Adrenal gland (tissue), 12 donors: ENCODE data around the gene ASB11. TPM values are rescaled to one million over a fixed set of nuclear protein-coding genes. Genes with fewer than 3 reads are reported as not detected.

ENCODE experiments used
- DNase-seq, 7 donors: peaks; one replicate each; pipeline ENCODE4 v3.0.0-alpha.2; 2019 to 2020
- H3K27ac ChIP-seq, 5 donors: fragments of 200-600 bp; sonication (generic) in 4 of 5; 1 replicate in 3 of 5; 2 replicates in 2 of 5; pipeline versions ENCODE4 v1.5.1 to v1.8.0; 2016 to 2020; ENCODE audit warnings: mild to moderate bottlenecking in 1 of 5
- H3K27me3 ChIP-seq: fragments of 200-600 bp; 2 replicates; pipeline ENCODE4 v1.8.0; 2021
- H3K36me3 ChIP-seq, 2 donors: fragments of 200-600 bp; replicated peaks in 1 of 2; 1 replicate in 1 of 2; 2 replicates in 1 of 2; pipeline versions ENCODE4 v1.5.1 to v1.8.0; 2018 to 2022
- H3K4me1 ChIP-seq, 2 donors: fragments of 200-600 bp; replicated peaks in 1 of 2; 1 replicate in 1 of 2; 2 replicates in 1 of 2; pipeline versions ENCODE4 v1.5.1 to v1.8.0; 2018 to 2021
- H3K4me3 ChIP-seq, 4 donors: fragments of 200-600 bp; sonication (generic) in 3 of 4; one replicate each; pipeline ENCODE4 v1.5.1; 2016 to 2018
- H3K9me3 ChIP-seq, 3 donors: fragments of 200-600 bp; sonication (generic) in 1 of 3; replicated peaks in 1 of 3; 1 replicate in 2 of 3; 2 replicates in 1 of 3; pipeline versions ENCODE4 v1.5.1 to v1.8.0; 2016 to 2021
- CTCF ChIP-seq, 6 experiments: fragments of 450-650 bp in 4 of 6; fragments of 200-600 bp in 2 of 6; sonication (generic) in 1 of 6; IDR thresholded peaks; 1 replicate in 5 of 6; 2 replicates in 1 of 6; pipeline versions ENCODE4 v1.5.1 to v1.8.0; 2016 to 2021; ENCODE audit warnings: antibody characterized with exemption in 6 of 6, mild to moderate bottlenecking in 2 of 6, moderate library complexity in 1 of 6
- POLR2A ChIP-seq, 2 donors: fragments of 450-650 bp; IDR thresholded peaks; one replicate each; pipeline ENCODE4 v1.6.1; 2017; ENCODE audit warnings: antibody characterized with exemption in 2 of 2, mild to moderate bottlenecking in 2 of 2, moderate library complexity in 1 of 2
- WGBS, 4 donors: extraction: QIAGEN DNeasy Blood & Tissue Kit in 2 of 4; methylation state at CpG; one replicate each; pipeline versions ENCODE4 v1.1.5 to v1.1.7; 2013 to 2017; 5-methylcytosine and 5-hydroxymethylcytosine counted together
- intact Hi-C, 2 donors: fragments of 100-400 bp; cut with DNase I; formaldehyde crosslinking; loops; one replicate each; pipeline versions ENCODE4 v1.14.1 to v1.15.0; 2022 to 2023
- polyA plus RNA-seq, 3 donors: library from polyadenylated mRNA; stranded (reverse); fragments of 200-250 nt in 2 of 3; fragments of 350-450 nt in 1 of 3; fragmentation: Illumina TruSeq in 1 of 3; extraction: RNeasy Lipid Tissue Mini Kit (QIAGEN cat#74804) in 1 of 3; gene quantifications; one replicate each; pipeline ENCODE4 v1.2.3, GENCODE V29; 2013 to 2014
- total RNA-seq, 9 donors: library from RNA; depleted of rRNA in 4 of 9; stranded (reverse); fragments of >200 nt in 4 of 9; fragments of 120-200 nt in 1 of 9; fragmentation: NEBNext Ultra II Directional in 1 of 9; extraction: Animal tissue kit (Norgen Biotek cat#: 25700) in 1 of 9; gene quantifications; one replicate each; pipeline versions ENCODE4 v1.1.0 to v1.2.4, GENCODE V29; 2013 to 2023
- donor health status: healthy with polysubstance abuse.
- donor health status: Bipolar disorder and iron deficiency.
- donor health status: DM: yes; HTN: yes; CAD: no.
- donor health status: DM: no; HTN: no; CAD: no.
- donor health status: DM: no; HTN: no; CAD: no.
- donor health status: DM: yes; HTN: yes; CAD: no.

ASB11 gene
- total and polyA plus RNA-seq, 12 donors: 0.14 TPM; not detected in 11

GRCh38 chrX:15350329-15350996, 35.0 kb upstream of the ASB11 start:
- Histone ChIP-seq H3K36me3 (no peaks in the 10 kb centered on the region), H3K27me3 (no peaks in the 10 kb centered on the region), H3K9me3 (no peaks in the 10 kb centered on the region), H3K4me1 (no peaks in the 10 kb centered on the region), H3K27ac (no peak overlapping the region), H3K4me3 (no peak overlapping the region)
- intact Hi-C loops: no loop called here
- 68 to 81% (median 75%) methylated on average over 8 of the region's 8 CpGs for WGBS, 4 donors
- DNase-seq: no peak
- TF ChIP-seq CTCF (IDR thresholded peaks at IDR 0.05) (no peak), POLR2A (IDR thresholded peaks at IDR 0.05) (no peak)

- Histone ChIP-seq H3K4me3 (no peak overlapping the region), H3K9me3 (no peaks in the 10 kb centered on the region), H3K36me3 (no peaks in the 10 kb centered on the region), H3K27me3 (no peaks in the 10 kb centered on the region), H3K27ac (no peak overlapping the region), H3K4me1 (no peaks in the 10 kb centered on the region)
- TF ChIP-seq CTCF (IDR thresholded peaks at IDR 0.05): peak; percentile 28 to 63 (median 57)
- TF ChIP-seq POLR2A (IDR thresholded peaks at IDR 0.05): no peak
- peak; percentile 35 to 67 (median 52) for DNase-seq
- WGBS, 4 donors: 17 to 27% (median 21%) methylated on average over 2 of the region's 2 CpGs
- intact Hi-C loops: loop anchor here in 1 of 2 donors (5.0 kb wide), 1 partner anchor 118 kb away; no protein-coding TSS in a partner anchor
Measured at GRCh38 chrX:15349046-15349445, 33.6 kb upstream of the ASB11 start.

- H3K36me3 ChIP-seq: no peaks in the 10 kb centered on the region
- no peak for TF ChIP-seq CTCF (IDR thresholded peaks at IDR 0.05)
- TF ChIP-seq POLR2A (IDR thresholded peaks at IDR 0.05): no peak
- no peaks in the 10 kb centered on the region for H3K9me3 ChIP-seq
- DNase-seq: no peak
- H3K4me1 ChIP-seq: no peaks in the 10 kb centered on the region
- intact Hi-C loops: loop anchor here in 1 of 2 donors (5.0 kb wide), 1 partner anchor 121 kb away; no protein-coding TSS in a partner anchor
- H3K4me3 ChIP-seq: no peak overlapping the region
- no peak overlapping the region for H3K27ac ChIP-seq
- WGBS, 4 donors: 81 to 93% (median 87%) methylated on average over 3 of the region's 3 CpGs
- H3K27me3 ChIP-seq: no peaks in the 10 kb centered on the region
Measured at GRCh38 chrX:15345976-15346375, 30.5 kb upstream of the ASB11 start.

- Histone ChIP-seq H3K36me3 (no peaks in the 10 kb centered on the region), H3K4me1 (no peaks in the 10 kb centered on the region), H3K27ac (no peak overlapping the region), H3K27me3 (no peaks in the 10 kb centered on the region), H3K9me3 (no peaks in the 10 kb centered on the region), H3K4me3 (no peak overlapping the region)
- intact Hi-C loops: no loop called here
- no peak for TF ChIP-seq POLR2A (IDR thresholded peaks at IDR 0.05)
- no peak for TF ChIP-seq CTCF (IDR thresholded peaks at IDR 0.05)
- DNase-seq: peak in 2 of 7 donors; percentile 30 to 42
Measured at GRCh38 chrX:15344106-15344505, 28.7 kb upstream of the ASB11 start.
